HepG2 (cell line): ENCODE data around the gene CKAP5. TPM values are rescaled to one million over a fixed set of nuclear protein-coding genes. Genes with fewer than 3 reads are reported as not detected.
A peak's percentile ranks its signal among the peaks of the same experiment; 100 is the strongest.

Source experiments
- IKZF4 ChIP-seq: sonication (generic); formaldehyde crosslinking; IDR thresholded peaks from 2 replicates; pipeline ENCODE4 v1.5.1; 2020; ENCODE audit warnings: borderline replicate concordance, mild to moderate bottlenecking, low read depth, missing genetic modification reagents; ENCODE audit errors: not compliant biosample characterization
- MIXL1 ChIP-seq: IDR thresholded peaks from 2 replicates; pipeline ENCODE4 v1.6.1; 2016
- ZNF12 ChIP-seq: sonication (generic); formaldehyde crosslinking; IDR thresholded peaks from 2 replicates; pipeline ENCODE4 v1.5.0; 2020; ENCODE audit warnings: missing genetic modification reagents
- ZNF234 ChIP-seq: sonication (generic); formaldehyde crosslinking; conservative IDR thresholded peaks from 2 replicates; pipeline ENCODE4 v1.5.1; 2020; ENCODE audit warnings: mild to moderate bottlenecking, missing genetic modification reagents
- ZNF430 ChIP-seq: sonication (generic); formaldehyde crosslinking; IDR thresholded peaks from 2 replicates; pipeline ENCODE4 v1.9.0; 2021; ENCODE audit warnings: mild to moderate bottlenecking, missing genetic modification reagents
- ZNF605 ChIP-seq: sonication (generic); formaldehyde crosslinking; IDR thresholded peaks from 2 replicates; pipeline ENCODE4 v1.8.0; 2022; ENCODE audit warnings: mild to moderate bottlenecking, missing genetic modification reagents
- ZNF768 ChIP-seq: sonication (generic); formaldehyde crosslinking; IDR thresholded peaks from 2 replicates; pipeline ENCODE4 v1.4.0; 2020; ENCODE audit warnings: missing genetic modification reagents
- ZNF788 ChIP-seq: sonication (generic); formaldehyde crosslinking; IDR thresholded peaks from 2 replicates; pipeline ENCODE4 v1.5.0; 2020; ENCODE audit warnings: mild to moderate bottlenecking, missing genetic modification reagents, borderline replicate concordance
- polyA plus RNA-seq, 8 experiments: library from polyadenylated mRNA; depleted of rRNA in 3 of 8; stranded (reverse) in 7 of 8; unstranded in 1 of 8; fragments of >200 nt; fragmentation: Illumina TruSeq in 4 of 8; extraction: Trizol in 4 of 8; gene quantifications; 2 replicates each; pipeline versions ENCODE4 v1.2.1 to v1.2.3, GENCODE V29; 2011 to 2016; ENCODE audit warnings: low read depth in 4 of 8, missing spikeins in 1 of 8, mixed read lengths in 1 of 8; ENCODE audit not compliant: insufficient read depth in 1 of 8
- total RNA-seq, 5 experiments: library from RNA; depleted of rRNA; stranded (reverse); fragments of >200 nt; fragmentation: Illumina TruSeq; extraction: Trizol; gene quantifications; 2 replicates each; pipeline ENCODE4 v1.2.3, GENCODE V29; 2016; ENCODE audit warnings: low read depth in 1 of 5
- TF ChIP-seq, protein P1 (sequence below): sonication (generic); formaldehyde crosslinking; IDR thresholded peaks from 2 replicates; pipeline ENCODE4 v1.4.0; 2020; ENCODE audit warnings: missing genetic modification reagents
- TF ChIP-seq, protein P2 (sequence below): sonication (generic); formaldehyde crosslinking; IDR thresholded peaks from 2 replicates; pipeline ENCODE4 v1.5.1; 2020; ENCODE audit warnings: mild to moderate bottlenecking, missing genetic modification reagents, moderate library complexity
- TF ChIP-seq, protein P3 (sequence below), 2 experiments: fragments of 450-650 bp in 1 of 2; sonication (generic) in 1 of 2; formaldehyde crosslinking in 1 of 2; IDR thresholded peaks; 2 replicates each; pipeline versions ENCODE4 v1.6.1 to v1.8.0; 2016 to 2022; ENCODE audit warnings: antibody characterized with exemption in 1 of 2, mild to moderate bottlenecking in 1 of 2, missing genetic modification reagents in 1 of 2

The CKAP5 gene
- total and polyA plus RNA-seq, 2 of the 13 experiments (the other 11 are each of a cell fraction or from before 2014, with no cell fraction given) = 79.2 to 103 TPM

DNA sequence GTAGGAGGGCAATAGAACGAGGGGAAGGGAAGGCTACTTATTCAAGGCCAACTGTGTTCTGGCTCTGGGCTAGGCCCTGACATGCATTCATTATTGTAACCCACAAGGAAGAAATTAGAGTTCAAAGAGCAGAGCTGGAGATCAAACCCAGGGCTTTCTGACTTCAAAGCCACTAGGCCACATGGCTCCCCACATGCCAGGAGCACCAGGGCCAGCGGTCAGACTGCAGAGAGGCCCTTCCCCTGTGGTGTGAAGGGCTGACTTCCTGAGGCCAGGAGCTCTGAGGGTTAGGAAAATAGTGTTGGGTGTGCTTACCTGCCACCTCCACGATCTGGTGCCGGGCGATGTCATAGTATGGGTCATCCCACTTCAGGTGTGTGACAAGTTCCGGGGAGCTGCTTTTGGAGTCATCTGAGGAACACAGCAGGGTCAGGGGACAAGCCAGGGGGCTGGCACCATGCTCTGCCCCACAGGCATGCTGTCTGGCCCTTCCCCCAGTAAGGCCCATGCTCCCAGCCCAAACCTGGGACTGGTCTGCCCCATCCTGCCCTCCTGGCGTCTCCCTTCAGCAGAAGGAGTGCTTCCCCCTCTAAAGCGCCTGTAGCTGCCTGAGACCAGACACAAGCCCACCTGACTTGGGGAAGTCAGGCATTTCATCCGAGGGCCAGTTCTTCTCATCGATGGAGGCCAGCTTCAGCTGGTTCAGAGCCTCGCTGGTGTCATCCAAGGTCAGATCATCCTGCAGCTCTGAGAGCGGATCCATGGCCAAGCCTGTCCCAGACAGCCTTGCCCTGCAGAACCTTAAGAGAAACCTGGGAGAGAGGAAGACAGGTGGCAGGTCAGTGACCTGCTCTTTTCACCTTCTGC lies 150.5 kb downstream of the CKAP5 start (continued):
- TF ChIP-seq, protein P1, sequence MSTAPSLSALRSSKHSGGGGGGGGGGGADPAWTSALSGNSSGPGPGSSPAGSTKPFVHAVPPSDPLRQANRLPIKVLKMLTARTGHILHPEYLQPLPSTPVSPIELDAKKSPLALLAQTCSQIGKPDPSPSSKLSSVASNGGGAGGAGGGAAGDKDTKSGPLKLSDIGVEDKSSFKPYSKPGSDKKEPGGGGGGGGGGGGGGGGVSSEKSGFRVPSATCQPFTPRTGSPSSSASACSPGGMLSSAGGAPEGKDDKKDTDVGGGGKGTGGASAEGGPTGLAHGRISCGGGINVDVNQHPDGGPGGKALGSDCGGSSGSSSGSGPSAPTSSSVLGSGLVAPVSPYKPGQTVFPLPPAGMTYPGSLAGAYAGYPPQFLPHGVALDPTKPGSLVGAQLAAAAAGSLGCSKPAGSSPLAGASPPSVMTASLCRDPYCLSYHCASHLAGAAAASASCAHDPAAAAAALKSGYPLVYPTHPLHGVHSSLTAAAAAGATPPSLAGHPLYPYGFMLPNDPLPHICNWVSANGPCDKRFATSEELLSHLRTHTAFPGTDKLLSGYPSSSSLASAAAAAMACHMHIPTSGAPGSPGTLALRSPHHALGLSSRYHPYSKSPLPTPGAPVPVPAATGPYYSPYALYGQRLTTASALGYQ (CRISPR knock-in tag) = 0 out of 2 replicates have a peak, but pooled peaks have one; percentile 15
- TF ChIP-seq ZNF605 (CRISPR knock-in tag) (peak; percentile 75; the same call in 1 of the 2 replicates), ZNF430 (CRISPR knock-in tag) (peak; percentile 79; the same call in 1 of the 2 replicates), ZNF768 (0 out of 2 replicates have a peak, but pooled peaks have one; percentile 29), IKZF4 (peak; percentile 42), ZNF12 (CRISPR knock-in tag) (0 out of 2 replicates have a peak, but pooled peaks have one; percentile 29), ZNF234 (CRISPR knock-in tag) (no peak), ZNF788 (peak; percentile 68; the same call in 1 of the 2 replicates), MIXL1 (peak; percentile 61; the same call in 1 of the 2 replicates)
- TF ChIP-seq, protein P2, sequence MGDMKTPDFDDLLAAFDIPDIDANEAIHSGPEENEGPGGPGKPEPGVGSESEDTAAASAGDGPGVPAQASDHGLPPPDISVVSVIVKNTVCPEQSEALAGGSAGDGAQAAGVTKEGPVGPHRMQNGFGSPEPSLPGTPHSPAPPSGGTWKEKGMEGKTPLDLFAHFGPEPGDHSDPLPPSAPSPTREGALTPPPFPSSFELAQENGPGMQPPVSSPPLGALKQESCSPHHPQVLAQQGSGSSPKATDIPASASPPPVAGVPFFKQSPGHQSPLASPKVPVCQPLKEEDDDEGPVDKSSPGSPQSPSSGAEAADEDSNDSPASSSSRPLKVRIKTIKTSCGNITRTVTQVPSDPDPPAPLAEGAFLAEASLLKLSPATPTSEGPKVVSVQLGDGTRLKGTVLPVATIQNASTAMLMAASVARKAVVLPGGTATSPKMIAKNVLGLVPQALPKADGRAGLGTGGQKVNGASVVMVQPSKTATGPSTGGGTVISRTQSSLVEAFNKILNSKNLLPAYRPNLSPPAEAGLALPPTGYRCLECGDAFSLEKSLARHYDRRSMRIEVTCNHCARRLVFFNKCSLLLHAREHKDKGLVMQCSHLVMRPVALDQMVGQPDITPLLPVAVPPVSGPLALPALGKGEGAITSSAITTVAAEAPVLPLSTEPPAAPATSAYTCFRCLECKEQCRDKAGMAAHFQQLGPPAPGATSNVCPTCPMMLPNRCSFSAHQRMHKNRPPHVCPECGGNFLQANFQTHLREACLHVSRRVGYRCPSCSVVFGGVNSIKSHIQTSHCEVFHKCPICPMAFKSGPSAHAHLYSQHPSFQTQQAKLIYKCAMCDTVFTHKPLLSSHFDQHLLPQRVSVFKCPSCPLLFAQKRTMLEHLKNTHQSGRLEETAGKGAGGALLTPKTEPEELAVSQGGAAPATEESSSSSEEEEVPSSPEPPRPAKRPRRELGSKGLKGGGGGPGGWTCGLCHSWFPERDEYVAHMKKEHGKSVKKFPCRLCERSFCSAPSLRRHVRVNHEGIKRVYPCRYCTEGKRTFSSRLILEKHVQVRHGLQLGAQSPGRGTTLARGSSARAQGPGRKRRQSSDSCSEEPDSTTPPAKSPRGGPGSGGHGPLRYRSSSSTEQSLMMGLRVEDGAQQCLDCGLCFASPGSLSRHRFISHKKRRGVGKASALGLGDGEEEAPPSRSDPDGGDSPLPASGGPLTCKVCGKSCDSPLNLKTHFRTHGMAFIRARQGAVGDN = peak; percentile 100
- TF ChIP-seq, protein P3, sequence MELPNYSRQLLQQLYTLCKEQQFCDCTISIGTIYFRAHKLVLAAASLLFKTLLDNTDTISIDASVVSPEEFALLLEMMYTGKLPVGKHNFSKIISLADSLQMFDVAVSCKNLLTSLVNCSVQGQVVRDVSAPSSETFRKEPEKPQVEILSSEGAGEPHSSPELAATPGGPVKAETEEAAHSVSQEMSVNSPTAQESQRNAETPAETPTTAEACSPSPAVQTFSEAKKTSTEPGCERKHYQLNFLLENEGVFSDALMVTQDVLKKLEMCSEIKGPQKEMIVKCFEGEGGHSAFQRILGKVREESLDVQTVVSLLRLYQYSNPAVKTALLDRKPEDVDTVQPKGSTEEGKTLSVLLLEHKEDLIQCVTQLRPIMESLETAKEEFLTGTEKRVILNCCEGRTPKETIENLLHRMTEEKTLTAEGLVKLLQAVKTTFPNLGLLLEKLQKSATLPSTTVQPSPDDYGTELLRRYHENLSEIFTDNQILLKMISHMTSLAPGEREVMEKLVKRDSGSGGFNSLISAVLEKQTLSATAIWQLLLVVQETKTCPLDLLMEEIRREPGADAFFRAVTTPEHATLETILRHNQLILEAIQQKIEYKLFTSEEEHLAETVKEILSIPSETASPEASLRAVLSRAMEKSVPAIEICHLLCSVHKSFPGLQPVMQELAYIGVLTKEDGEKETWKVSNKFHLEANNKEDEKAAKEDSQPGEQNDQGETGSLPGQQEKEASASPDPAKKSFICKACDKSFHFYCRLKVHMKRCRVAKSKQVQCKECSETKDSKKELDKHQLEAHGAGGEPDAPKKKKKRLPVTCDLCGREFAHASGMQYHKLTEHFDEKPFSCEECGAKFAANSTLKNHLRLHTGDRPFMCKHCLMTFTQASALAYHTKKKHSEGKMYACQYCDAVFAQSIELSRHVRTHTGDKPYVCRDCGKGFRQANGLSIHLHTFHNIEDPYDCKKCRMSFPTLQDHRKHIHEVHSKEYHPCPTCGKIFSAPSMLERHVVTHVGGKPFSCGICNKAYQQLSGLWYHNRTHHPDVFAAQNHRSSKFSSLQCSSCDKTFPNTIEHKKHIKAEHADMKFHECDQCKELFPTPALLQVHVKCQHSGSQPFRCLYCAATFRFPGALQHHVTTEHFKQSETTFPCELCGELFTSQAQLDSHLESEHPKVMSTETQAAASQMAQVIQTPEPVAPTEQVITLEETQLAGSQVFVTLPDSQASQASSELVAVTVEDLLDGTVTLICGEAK (IDR thresholded peaks at IDR 0.05) = no peak
- TF ChIP-seq, protein P3 (CRISPR knock-in tag; IDR thresholded peaks at IDR 0.05) = peak; percentile 86
